ENCODE results near the gene PURA.
A peak's percentile ranks its signal among the peaks of the same experiment; 100 is the strongest.

PURA gene

DNA sequence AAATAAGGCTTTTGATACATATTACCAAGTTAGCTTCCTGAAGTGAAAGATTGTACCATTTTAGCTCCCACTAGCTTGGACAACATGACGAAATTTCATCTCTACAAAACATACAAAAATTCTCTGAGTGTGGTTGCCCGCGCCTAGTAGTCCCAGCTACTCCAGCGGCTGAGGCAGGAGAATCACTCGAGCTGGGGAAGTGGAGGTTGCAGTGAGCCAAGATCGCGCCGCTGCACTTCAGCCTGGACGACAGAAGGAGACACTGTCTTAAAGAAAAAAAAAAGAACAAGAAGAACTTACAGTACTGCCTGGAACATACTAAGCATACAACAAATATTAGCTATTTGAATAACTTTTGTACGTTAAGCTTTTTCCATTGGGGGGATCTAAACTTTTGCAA lies 41.1 kb upstream of the PURA start:
- no peak for TF ChIP-seq PRDM1 (tag by site-specific recombination; IDR thresholded peaks at IDR 0.05)
- no peak for TF ChIP-seq ZNF692 (tag by site-specific recombination; IDR thresholded peaks at IDR 0.05)
- no peak for TF ChIP-seq TCF7L2 (IDR thresholded peaks at IDR 0.05; ENCODE audit: borderline replicate concordance, low read depth, low read length)
- no peak for TF ChIP-seq GLIS1 (tag by site-specific recombination; IDR thresholded peaks at IDR 0.05)
- TF ChIP-seq ZNF514 (tag by site-specific recombination; IDR thresholded peaks at IDR 0.05) = no peak
- ChIA-PET POLR2A (interaction anchor here (1.2 kb wide), 1 partner anchor 45 kb away, joined by 3 read pairs; no protein-coding TSS in a partner anchor), CTCF (interaction anchor here (0.5 to 5.7 kb wide), 37 partner anchors 8 to 807 kb away, joined by 3 to 109 read pairs (median 4); partner anchors contain the start of gene NRG2)

GRCh38 chr5:140073296-140073695 lies 40.6 kb upstream of the PURA start:
- TF ChIP-seq SCRT2 (tag by site-specific recombination; IDR thresholded peaks at IDR 0.05) = no peak
- peak; percentile 57 for TF ChIP-seq ZNF654 (tag by site-specific recombination; IDR thresholded peaks at IDR 0.05; ENCODE audit: low read depth)
- no peak for TF ChIP-seq ELK4 (IDR thresholded peaks at IDR 0.05; ENCODE audit: borderline replicate concordance, low read depth, low read length)
- TF ChIP-seq, protein P1, sequence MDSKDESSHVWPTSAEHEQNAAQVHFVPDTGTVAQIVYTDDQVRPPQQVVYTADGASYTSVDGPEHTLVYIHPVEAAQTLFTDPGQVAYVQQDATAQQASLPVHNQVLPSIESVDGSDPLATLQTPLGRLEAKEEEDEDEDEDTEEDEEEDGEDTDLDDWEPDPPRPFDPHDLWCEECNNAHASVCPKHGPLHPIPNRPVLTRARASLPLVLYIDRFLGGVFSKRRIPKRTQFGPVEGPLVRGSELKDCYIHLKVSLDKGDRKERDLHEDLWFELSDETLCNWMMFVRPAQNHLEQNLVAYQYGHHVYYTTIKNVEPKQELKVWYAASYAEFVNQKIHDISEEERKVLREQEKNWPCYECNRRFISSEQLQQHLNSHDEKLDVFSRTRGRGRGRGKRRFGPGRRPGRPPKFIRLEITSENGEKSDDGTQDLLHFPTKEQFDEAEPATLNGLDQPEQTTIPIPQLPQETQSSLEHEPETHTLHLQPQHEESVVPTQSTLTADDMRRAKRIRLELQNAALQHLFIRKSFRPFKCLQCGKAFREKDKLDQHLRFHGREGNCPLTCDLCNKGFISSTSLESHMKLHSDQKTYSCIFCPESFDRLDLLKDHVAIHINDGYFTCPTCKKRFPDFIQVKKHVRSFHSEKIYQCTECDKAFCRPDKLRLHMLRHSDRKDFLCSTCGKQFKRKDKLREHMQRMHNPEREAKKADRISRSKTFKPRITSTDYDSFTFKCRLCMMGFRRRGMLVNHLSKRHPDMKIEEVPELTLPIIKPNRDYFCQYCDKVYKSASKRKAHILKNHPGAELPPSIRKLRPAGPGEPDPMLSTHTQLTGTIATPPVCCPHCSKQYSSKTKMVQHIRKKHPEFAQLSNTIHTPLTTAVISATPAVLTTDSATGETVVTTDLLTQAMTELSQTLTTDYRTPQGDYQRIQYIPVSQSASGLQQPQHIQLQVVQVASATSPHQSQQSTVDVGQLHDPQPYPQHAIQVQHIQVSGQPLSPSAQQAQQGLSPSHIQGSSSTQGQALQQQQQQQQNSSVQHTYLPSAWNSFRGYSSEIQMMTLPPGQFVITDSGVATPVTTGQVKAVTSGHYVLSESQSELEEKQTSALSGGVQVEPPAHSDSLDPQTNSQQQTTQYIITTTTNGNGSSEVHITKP (tag by site-specific recombination; IDR thresholded peaks at IDR 0.05) = no peak
- TF ChIP-seq ZNF585B (tag by site-specific recombination; IDR thresholded peaks at IDR 0.05) = no peak
- TF ChIP-seq ZNF776 (tag by site-specific recombination; IDR thresholded peaks at IDR 0.05; ENCODE audit: borderline replicate concordance) = no peak
- TF ChIP-seq, protein P2, sequence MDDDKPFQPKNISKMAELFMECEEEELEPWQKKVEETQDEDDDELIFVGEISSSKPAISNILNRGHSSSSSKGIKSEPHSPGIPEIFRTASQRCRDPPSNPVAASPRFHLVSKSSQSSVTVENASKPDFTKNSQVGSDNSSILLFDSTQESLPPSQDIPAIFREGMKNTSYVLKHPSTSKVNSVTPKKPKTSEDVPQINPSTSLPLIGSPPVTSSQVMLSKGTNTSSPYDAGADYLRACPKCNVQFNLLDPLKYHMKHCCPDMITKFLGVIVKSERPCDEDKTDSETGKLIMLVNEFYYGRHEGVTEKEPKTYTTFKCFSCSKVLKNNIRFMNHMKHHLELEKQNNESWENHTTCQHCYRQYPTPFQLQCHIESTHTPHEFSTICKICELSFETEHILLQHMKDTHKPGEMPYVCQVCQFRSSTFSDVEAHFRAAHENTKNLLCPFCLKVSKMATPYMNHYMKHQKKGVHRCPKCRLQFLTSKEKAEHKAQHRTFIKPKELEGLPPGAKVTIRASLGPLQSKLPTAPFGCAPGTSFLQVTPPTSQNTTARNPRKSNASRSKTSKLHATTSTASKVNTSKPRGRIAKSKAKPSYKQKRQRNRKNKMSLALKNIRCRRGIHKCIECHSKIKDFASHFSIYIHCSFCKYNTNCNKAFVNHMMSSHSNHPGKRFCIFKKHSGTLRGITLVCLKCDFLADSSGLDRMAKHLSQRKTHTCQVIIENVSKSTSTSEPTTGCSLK (tag by site-specific recombination; IDR thresholded peaks at IDR 0.05) = no peak
- TF ChIP-seq ZNF664 (tag by site-specific recombination; IDR thresholded peaks at IDR 0.05) = 0 out of 2 replicates have a peak, but pooled peaks have one; percentile 25
- no peak for TF ChIP-seq ZNF37A (tag by site-specific recombination; IDR thresholded peaks at IDR 0.05)
- TF ChIP-seq PATZ1 (tag by site-specific recombination; IDR thresholded peaks at IDR 0.05) = no peak
- no peak for TF ChIP-seq YY2 (tag by site-specific recombination; IDR thresholded peaks at IDR 0.05)
- TF ChIP-seq SP2 (tag by site-specific recombination; IDR thresholded peaks at IDR 0.05) = no peak
- no peak for TF ChIP-seq ZNF555 (tag by site-specific recombination; conservative IDR thresholded peaks at IDR 0.05)
- TF ChIP-seq, protein P3, sequence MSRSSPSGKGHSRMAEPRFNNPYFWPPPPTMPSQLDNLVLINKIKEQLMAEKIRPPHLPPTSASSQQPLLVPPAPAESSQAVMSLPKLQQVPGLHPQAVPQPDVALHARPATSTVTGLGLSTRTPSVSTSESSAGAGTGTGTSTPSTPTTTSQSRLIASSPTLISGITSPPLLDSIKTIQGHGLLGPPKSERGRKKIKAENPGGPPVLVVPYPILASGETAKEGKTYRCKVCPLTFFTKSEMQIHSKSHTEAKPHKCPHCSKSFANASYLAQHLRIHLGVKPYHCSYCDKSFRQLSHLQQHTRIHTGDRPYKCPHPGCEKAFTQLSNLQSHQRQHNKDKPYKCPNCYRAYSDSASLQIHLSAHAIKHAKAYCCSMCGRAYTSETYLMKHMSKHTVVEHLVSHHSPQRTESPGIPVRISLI (tag by site-specific recombination; IDR thresholded peaks at IDR 0.05) = 0 out of 2 replicates have a peak, but pooled peaks have one; percentile 14
- no peak for TF ChIP-seq EGR2 (tag by site-specific recombination; IDR thresholded peaks at IDR 0.05; ENCODE audit: low read depth)
- TF ChIP-seq ZNF677 (tag by site-specific recombination; IDR thresholded peaks at IDR 0.05) = no peak
- no peak for TF ChIP-seq ZNF544 (tag by site-specific recombination; IDR thresholded peaks at IDR 0.05)
- TF ChIP-seq ZNF629 (tag by site-specific recombination; IDR thresholded peaks at IDR 0.05) = no peak
- no peak for TF ChIP-seq ZSCAN16 (tag by site-specific recombination; IDR thresholded peaks at IDR 0.05)
- Histone ChIP-seq H3K27ac (ENCODE audit: extremely low read depth, low read depth, low read length) (no peak overlapping the region), H3K9me3 (ENCODE audit: control insufficient read depth, insufficient read depth, low read depth, low read length) (no peaks in the 10 kb centered on the region), H3K36me3 (ENCODE audit: control insufficient read depth in 2 of 2, insufficient read depth in 1 of 2, low read length in 2 of 2) (no peaks in the 10 kb centered on the region), H3K4me3 (ENCODE audit: low read depth, low read length) (no peak overlapping the region), H3K4me1 (ENCODE audit: control insufficient read depth, insufficient read depth, low read length) (no peaks in the 10 kb centered on the region)
- ChIA-PET CTCF (interaction anchor here (0.5 to 5.7 kb wide), 33 partner anchors 8 to 474 kb away, joined by 3 to 109 read pairs (median 5); partner anchors contain the start of gene NRG2), POLR2A (interaction anchor here (1.2 kb wide), 1 partner anchor 45 kb away, joined by 3 read pairs; no protein-coding TSS in a partner anchor)

More for the DNA sequence above, 41.1 kb upstream of the PURA start:
- Histone ChIP-seq H3K4me3 (ENCODE audit: low read depth, low read length) (no peak overlapping the region), H3K27ac (ENCODE audit: extremely low read depth, low read depth, low read length) (no peak overlapping the region), H3K9me3 (ENCODE audit: control insufficient read depth, insufficient read depth, low read depth, low read length) (no peaks in the 10 kb centered on the region), H3K36me3 (ENCODE audit: control insufficient read depth in 2 of 2, insufficient read depth in 1 of 2, low read length in 2 of 2) (no peaks in the 10 kb centered on the region), H3K4me1 (ENCODE audit: control insufficient read depth, insufficient read depth, low read length) (no peaks in the 10 kb centered on the region)
